Stimulated activated CD4-positive, alpha-beta T cell treated with anti-CD3 and anti-CD28 coated beads, Interleukin-4, amount 100 ng/mL, for 24 hours (primary cell): ENCODE results near the gene COA6.
"Not testable (repeated sequence)": the region's sequence is repeated elsewhere in the genome, so short reads cannot be mapped to it uniquely, and the experiment has no call there.

Source experiments
- DNase-seq: peaks from one replicate; pipeline ENCODE4 v3.0.0-alpha.2; 2020

The COA6 gene

DNA sequence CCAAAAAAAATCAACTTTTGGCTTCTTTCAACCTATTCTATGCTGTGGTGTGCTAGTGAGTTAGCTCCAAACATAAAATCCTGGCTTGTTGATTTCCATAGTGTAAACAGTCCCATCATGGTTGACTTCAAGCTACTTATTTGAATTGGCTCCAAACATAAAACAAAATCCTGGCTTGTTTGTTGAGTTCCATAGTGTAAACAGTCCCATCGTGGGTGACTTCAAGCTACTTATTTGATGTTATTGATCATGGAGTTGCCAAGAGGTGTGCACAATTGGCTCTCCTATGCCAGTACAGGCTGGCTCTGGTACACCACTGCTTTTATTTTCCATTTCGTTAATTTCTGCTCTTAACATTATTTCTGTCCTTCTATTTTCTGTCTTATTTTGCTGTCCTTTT, 1.8 kb upstream of the COA6 start:
- no peak for DNase-seq

DNA sequence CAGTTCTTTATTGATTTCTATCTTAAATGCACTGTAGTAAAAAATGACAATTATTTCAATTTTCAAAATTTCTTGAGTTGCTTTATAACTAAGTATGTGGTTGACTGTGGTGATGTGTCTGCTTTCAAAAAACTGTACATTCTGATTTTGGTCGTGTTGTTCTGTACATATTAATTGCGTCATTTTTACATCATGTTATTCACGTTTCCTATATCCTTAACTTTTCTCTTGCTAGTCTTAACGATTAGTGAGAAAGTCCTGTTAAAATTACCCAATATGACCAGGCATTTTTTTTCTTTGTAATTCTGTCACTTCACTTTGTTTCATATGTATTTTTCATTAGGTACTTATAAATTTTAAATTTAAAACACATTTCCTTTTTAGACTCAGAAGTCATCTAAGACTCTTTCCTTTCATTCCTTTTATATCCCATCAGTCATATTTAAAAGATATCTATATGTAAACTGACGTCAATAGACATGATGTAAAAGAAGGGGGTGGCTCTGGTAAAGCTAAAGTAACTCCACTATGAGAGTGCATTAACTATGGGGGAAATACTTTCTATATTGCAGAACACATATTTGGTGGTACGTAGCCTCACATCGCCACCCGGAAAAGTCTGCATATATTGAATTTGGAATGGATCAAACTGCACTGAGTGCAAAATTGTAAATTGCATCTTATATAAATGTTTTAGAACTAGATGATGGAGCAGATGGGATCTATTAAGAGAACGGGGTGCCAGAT, 1.1 kb upstream of the COA6 start:
- DNase-seq: no peak

DNA sequence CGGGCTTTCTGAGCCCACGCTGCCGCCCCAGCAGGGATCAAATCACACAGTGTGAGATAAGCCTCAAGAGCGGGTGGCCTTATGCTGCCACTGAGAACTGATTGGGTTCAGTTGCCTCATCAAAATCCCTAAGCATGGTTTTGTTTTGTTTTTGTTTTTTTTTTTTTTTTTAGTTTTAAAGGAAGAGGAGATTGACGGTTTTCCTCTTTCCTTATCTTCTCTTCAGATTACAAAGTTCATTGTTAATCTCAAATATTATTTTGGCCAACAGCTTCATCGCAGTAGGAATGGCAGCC, 651 bp downstream of the COA6 start:
- no peak for DNase-seq

DNA sequence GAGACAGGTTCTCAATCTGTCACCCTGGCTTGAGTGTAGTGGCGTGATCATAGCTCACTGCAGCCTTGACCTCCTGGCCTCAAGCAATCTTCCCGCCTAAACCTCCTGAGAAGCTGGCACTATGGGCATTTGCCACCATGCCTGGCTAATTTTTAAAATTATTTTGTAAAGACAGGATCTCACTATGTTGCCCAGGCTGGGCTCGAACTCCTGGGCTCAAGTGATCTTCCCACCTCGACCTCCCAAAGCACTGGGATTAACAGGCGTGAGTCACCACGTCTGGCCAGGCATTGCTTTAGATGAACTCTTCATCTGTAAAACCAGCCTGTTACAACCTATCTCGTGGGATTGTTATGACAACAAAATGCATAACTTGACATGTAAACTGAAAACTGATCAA, 2.4 kb downstream of the COA6 start:
- no peak for DNase-seq

DNA sequence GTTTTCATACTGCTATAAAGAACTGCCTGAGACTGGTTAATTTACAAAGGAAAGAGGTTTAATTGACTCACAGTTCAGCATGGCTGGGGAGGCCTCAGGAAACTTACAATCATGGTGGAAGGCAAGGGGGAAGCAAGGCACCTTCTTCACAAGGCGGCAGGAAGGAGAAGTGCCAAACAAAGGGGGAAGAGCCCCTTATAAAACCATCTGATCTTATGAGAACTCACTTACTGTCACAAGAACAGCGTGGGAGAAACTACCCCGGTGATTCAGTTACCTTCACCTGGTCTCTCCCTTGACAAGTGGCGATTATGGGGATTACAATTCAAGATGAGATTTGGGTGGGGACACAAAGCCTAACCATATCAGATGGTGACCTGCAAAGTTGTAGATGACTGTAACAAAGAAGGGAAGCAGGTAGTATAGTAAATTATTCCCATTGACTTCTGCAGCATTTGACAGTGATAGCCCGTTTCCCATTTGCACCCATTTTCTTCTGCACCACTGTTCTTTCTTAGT, 6.4 kb downstream of the COA6 start:
- DNase-seq: not testable (repeated sequence)

DNA sequence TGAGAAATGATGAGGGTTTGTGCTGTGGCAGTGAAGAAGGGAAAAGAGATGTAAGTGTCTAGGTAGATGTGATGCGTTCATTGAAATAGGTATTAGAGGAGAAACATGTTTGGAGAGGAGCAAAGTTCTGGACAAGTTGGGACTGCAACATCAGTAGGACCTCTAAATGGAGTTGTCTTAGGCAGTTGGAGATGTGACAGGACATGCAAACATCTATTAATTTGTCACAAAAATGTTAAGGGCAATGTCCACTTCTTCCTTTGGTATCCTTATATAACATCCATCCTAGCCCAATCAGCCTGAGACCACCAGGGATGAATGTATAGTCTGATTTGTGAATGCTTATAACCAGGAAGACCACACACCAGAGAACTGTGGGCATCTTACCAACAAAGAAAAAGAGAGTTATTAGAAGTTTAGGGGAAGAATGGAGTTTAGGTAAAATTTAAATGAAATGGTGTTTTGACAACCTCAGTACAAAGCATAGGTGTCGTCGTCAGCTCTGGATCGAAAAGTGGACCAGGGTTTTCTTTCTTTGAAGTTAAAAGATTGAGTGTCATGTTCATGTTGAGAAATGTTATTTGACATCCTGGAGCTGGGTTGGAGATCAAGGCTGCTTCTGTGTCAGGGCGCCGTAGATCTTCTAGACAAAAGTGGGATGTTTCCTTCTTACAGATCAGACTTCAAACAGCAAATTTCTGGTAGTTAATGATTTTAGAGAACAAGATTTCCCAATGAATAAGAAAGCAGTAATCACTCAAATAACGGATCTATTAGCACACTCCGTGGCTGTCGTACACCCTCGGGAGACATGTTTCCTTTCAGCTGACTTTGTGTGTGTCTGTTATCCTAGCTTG, 8.7 kb downstream of the COA6 start:
- DNase-seq: no peak

DNA sequence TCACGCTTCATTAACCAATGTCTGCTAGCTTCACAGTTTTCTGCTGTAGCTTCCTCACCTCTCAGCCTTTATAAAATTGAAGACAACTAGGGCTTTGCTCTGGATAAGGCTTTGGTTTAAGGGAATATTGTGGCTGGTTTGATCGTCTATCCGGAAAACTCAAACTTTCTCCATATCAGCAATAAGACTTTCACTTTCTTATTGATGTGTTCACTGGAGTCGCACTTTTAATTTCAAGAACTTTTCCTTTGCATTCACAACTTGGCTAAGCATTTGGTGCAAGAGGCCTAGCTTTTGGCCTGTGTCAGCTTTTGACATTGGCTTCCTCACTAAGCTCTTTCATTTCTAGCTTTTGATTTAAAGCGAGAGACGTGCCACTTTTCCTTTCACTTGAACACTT, 12.9 kb downstream of the COA6 start:
- no peak for DNase-seq

DNA sequence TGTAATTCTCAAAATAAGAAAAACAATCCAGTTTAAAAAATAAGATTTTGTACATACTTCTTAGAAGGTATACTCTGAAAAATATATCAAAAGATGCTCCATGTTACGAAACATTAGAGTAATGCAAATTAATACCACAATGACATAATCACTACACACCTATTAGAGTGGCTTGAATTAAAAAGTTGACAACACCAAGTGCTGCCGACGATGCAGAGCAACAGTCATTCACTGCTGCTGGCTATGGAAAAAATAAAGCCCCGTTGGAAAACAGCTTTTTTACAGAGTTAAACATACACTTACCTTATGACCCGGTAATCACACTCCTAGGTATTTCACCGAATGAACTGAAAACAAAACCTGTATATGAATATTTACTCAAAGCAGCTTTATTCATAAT, 14.8 kb downstream of the COA6 start:
- DNase-seq: no peak

DNA sequence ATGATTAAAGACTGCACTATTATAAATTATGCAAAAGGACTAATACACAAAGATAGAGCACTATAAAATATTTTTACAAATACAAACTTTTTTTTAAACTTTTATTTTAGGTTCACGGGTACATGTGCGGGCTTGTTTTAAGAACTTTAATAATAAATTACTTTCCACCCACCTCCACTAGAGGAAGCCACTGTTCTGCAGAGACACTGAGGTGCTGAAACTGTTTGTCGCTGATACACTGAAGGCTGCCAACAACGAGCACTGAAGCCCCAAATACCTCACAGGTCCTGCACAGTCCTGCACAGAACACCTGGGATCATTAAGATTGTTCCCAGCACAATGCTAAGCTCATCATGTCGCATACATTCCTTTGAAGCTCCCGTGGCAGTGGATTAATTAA, 19.9 kb downstream of the COA6 start:
- no peak for DNase-seq

DNA sequence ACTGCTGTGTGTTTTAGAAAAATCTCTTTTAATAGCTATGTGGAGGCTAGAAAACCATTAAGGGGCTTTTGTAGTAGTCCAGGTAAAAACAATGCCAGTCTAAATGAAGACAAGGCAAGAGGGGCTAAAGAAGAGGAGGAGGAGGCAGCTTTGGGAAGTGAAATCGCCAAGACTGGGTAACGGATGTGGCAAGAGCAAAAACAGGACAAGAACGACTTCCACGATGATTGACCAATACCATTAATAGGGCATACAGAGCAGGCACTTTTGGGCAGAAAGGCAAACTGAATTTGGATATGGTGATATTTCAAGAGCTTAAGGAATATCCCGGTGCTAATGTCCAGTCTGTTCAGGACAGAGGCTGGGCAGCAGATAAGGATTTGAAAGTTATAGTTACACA, 22.0 kb downstream of the COA6 start:
- no peak for DNase-seq

DNA sequence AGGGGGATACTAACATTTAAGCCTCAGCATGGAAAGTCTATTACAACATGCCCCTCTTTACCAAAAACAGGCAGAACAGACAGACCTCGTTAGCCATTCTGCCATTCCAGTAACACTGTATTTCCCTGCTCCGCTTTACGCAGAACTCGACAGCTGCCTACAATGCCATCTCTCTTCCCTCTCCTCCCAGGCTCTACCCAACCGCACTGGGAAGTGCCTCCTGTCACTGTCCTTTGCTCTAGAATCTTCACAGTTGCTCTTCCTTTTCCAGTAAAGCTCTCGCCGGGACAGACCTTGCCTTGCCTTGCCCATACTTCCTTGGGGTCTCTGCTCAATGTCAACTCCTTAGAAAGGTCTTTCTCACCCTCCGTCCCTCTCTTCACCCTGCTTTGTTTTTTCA, 22.8 kb downstream of the COA6 start:
- DNase-seq: no peak

DNA sequence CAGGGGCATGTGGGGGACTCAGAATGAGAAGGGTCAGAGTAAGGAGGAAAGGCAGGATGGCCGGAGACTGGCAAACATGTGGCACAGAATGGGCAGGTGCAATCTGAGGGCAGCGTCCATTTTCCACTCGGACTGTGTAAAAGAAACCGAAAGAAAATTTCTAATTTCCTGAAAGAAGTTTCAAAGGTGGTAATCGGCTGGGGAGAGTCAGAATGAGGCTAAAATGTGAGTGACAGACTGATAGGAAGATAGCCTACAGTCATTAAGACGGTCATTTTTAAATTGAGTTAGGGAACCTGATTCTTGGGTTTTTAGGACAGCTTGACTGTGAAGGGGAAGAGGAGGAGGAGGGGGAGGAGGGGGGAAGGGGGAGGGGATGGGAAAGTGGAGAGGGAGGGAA, 23.6 kb downstream of the COA6 start:
- DNase-seq: no peak

DNA sequence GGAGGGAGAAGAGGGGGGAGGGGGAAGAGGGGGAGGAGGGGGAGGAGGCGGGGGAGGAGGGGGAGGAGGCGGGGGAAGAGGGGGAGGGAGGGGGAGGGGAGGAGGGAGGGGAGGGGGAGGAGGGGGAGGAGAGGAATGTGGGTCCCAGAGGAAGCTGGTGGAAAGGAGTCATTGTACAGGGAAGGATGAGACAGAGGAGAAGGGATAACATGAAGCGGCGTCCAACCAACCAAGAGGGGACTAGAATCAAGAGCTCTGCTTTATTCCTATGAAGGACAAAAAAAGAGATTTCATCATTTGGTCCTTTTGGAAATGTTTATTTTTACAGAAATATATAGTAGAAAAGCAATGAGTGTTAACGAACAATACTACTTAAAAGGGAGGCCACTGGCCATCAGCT, 24.5 kb downstream of the COA6 start:
- no peak for DNase-seq

DNA sequence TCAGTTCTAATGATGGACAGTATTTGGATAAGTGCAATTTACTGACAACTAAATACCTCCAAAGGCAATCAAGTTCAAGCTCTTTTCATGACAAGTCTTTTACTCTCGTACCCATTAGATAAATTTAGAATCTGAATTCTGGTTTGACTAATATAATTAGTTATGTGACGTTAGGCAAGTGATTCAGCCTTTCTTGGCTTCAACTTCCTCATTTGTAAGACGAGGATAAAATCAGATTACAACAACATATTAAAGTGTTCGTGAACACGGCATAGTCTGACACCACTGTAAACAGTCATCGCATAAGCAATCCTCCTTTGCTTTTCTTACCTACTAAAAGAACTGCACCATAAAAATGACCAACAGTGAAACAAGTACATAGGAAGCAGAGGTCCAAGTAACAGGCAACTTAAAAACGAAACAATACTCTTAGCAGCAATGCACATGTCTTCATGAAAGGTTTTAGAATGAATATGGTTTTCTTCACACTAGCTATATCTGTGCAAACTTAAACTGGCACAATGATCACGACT, 25.7 kb downstream of the COA6 start:
- DNase-seq: no peak

DNA sequence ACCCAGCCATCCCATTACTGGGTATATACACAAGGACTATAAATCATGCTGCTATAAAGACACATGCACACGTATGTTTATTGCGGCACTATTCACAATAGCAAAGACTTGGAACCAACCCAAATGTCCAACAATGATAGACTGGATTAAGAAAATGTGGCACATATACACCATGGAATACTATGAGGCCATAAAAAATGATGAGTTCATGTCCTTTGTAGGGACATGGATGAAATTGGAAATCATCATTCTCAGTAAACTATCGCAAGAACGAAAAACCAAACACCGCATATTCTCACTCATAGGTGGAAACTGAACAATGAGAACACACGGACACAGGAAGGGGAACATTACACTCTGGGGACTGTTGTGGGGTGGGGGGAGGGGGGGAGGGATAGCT, 26.3 kb downstream of the COA6 start:
- DNase-seq: not testable (repeated sequence)

DNA sequence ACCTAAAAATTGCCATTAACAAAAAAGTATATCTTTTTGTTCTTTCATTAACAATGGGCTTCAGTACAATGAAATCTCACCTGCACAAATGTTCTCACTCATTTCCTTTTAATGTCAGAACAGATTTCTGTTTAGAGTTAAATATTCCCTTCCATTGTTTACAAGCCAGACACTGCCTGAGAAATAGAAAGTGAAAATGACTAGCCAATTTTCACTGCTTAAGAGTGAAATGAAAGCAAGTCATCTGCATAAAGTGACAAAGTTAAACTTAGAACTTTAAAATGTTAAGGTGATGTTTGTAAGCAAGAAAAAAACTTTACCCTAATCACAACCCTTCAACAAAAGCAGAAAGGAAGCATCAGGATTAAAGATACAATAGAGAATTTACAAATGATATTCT, 27.5 kb downstream of the COA6 start:
- no peak for DNase-seq

DNA sequence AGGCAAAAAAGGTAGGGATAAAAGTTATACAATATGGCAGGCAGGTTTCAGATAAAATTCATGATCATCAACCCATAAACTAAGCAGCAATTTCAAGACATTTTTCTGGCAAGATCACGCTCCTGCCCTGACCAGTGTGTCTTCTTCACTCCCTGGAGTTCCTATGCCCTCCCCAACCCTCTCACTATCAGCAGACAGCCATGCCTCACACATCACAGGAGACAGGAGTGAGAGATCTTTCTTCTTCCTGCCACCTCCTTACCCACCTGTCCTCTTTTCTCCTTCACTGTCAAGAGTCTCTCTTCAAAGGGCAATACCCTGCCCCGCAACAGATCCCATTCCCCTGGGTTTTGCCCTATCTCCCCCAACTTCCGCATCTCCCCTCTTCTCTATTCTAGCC, 28.4 kb downstream of the COA6 start:
- DNase-seq: no peak

DNA sequence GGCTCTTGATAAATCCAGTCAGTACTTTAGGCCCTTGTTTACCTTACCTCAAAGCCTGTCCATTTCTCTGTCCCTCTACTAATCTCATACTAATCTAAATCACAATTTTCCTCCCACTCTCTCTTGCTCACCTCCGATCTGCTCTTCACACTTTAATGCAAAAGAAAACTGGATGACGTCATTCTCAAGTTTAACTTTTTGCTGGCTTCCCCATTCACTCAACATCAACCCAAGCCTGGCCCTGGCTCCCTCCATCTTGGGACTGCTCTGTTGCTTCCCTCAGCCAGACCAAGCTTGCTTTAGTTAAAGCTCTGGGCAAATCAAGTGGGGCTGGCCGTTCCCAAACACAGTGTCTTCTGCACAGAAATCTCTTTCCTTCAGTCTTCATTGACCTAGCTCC, 29.7 kb downstream of the COA6 start:
- DNase-seq: no peak

DNA sequence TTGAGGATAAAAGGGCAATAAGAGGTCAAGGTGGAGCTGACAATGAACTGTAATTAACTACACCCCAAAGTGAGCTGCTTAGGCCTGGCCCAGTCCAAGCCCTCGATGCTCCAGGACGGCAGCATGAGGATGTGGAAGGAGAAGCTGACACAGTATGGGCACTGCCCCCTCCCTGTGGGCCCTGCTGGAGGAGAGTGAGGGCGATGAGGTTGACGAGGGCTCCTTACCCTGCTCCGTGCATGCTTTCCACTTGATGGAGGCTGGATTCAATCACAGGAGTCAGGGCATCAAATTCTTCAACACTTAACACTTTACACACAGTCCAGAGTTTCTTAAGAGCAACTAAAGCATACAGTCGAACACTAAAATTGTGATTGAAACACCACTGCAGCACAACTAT, 32.4 kb downstream of the COA6 start:
- no peak for DNase-seq

DNA sequence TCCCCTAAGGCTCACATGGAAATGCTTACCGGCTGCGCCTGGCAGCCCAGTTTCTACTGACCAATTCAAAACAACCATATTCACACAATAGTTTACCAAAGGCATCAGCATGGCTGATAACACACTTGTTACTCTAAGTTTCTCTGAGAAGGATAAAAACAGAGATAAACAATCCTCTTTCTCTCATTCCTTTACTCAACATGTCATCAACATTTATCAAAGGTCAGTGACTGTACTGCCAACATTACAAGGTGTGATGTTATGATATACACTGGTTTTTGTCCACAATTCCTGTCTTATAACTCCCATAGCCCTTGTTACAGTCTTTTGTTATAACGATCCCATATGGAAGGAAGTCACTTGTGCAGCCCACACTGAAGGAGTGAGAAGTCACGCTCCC, 33.6 kb downstream of the COA6 start:
- DNase-seq: no peak

DNA sequence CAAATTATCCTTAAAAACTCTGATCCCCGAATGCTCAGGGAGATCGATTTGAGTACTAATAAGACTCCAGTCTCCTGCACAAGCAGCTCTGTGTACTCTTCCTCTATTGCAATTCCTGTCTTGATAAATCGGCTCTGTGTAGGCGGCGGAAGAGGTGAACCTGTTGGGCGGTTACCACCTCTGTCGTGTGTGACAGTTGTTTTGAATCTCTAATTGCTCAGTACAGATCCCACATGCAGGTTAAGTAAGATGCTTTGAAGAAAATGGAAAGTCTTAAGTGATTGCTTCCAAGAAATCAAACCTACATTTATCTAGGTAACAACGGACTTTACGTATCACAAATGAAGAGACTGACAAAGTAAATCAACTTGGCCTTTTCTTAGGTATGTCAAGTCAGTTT, 35.5 kb downstream of the COA6 start:
- peak; percentile 79 for DNase-seq

DNA sequence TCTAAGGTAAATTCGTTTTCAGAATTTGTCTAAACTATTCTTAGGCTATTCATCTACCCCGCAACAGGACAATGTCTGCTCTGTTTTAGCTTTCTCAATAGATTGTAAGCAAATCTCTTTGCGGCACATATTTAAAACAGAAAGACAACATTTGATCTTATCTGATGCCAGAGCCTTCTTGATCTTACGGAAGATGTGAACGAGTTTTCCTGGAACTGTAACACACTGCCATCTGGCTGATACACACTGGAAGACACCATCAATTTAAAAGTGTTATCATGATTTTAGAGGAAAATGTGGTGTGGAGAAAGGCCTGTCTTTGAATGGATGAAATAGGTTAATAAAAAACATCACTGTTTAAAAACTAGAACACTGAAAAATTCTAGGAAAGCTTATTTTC, 36.1 kb downstream of the COA6 start:
- peak; percentile 24 for DNase-seq

DNA sequence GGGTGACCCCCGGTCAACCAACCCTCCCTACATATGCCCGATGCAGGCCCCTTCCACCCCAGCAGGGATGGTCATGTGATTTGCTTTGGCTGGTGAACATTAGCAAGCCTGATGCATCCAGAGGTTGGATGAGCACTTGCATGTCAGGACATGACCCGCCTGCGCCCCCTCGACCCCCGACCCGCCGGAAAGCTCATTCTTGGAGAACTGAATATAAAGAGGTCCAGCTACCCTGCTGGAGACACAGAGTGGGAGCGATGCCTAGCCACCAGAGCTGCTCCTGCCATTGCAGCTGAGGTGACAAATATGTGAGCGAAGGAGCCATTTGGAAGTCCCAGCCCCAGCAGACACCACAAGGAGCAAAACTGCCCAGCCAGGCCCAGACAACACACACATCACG, 39.6 kb downstream of the COA6 start:
- no peak for DNase-seq

DNA sequence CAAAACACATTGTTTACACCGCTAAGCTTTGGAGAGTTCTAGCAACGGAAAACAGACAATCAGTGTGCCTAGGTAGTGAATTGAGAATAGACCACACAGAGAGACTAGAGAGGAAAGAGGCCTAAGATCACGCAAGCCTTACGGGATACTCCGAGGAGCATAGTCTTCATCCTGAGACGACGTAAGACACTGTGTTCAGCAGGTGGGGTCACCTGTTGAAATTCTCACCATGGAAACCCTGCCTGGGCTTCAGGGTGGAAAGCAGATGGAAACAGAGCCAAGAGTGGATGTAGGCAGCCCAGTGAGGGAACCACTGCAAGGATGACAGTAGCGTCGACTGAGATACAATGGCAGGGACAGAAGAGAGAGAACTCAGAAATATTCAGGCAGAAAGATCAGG, 40.2 kb downstream of the COA6 start:
- no peak for DNase-seq
